HepG2 (cell line): ENCODE measurements around the gene SUMO1. TPM values are rescaled to one million over a fixed set of nuclear protein-coding genes. Genes with fewer than 3 reads are reported as not detected.

Source experiments
- PHF8 ChIP-seq: sonication (generic); formaldehyde crosslinking; IDR thresholded peaks from 2 replicates; pipeline ENCODE4 v1.5.0; 2020; ENCODE audit warnings: missing genetic modification reagents
- RBM39 ChIP-seq: fragments of 200-400 bp; formaldehyde crosslinking; IDR thresholded peaks from one replicate; pipeline ENCODE4 v1.6.1; 2018; ENCODE audit warnings: antibody characterized with exemption, mild to moderate bottlenecking, low read depth, low read length; ENCODE audit not compliant: poor library complexity, severe bottlenecking
- SMARCC2 ChIP-seq: fragments of 450-650 bp; IDR thresholded peaks from 2 replicates; pipeline ENCODE4 v1.6.1; 2017; ENCODE audit warnings: antibody characterized with exemption, mild to moderate bottlenecking
- SRSF4 ChIP-seq: fragments of 200-400 bp; formaldehyde crosslinking; IDR thresholded peaks from one replicate; pipeline ENCODE4 v1.6.1; 2018; ENCODE audit warnings: mild to moderate bottlenecking, low read depth, low read length, moderate library complexity; ENCODE audit not compliant: poor library complexity, severe bottlenecking
- ZC3H13 ChIP-seq: sonication (generic); formaldehyde crosslinking; IDR thresholded peaks from 2 replicates; pipeline ENCODE4 v1.8.1; 2023; ENCODE audit warnings: mild to moderate bottlenecking, missing genetic modification reagents, moderate library complexity
- ZNF383 ChIP-seq: sonication (generic); formaldehyde crosslinking; IDR thresholded peaks from 2 replicates; pipeline ENCODE4 v1.4.0; 2020; ENCODE audit warnings: missing genetic modification reagents, mild to moderate bottlenecking, borderline replicate concordance
- ZNF775 ChIP-seq: sonication (generic); formaldehyde crosslinking; IDR thresholded peaks from 2 replicates; pipeline ENCODE4 v1.4.0; 2020; ENCODE audit warnings: missing genetic modification reagents, mild to moderate bottlenecking, moderate library complexity, borderline replicate concordance
- polyA plus RNA-seq, 8 experiments: library from polyadenylated mRNA; depleted of rRNA in 3 of 8; stranded (reverse) in 7 of 8; unstranded in 1 of 8; fragments of >200 nt; fragmentation: Illumina TruSeq in 4 of 8; extraction: Trizol in 4 of 8; gene quantifications; 2 replicates each; pipeline versions ENCODE4 v1.2.1 to v1.2.3, GENCODE V29; 2011 to 2016; ENCODE audit warnings: low read depth in 4 of 8, missing spikeins in 1 of 8, mixed read lengths in 1 of 8; ENCODE audit not compliant: insufficient read depth in 1 of 8
- total RNA-seq, 5 experiments: library from RNA; depleted of rRNA; stranded (reverse); fragments of >200 nt; fragmentation: Illumina TruSeq; extraction: Trizol; gene quantifications; 2 replicates each; pipeline ENCODE4 v1.2.3, GENCODE V29; 2016; ENCODE audit warnings: low read depth in 1 of 5
- TF ChIP-seq, protein P1 (sequence below): sonication (generic); formaldehyde crosslinking; IDR thresholded peaks from 2 replicates; pipeline ENCODE4 v1.4.0; 2020; ENCODE audit warnings: missing genetic modification reagents, borderline replicate concordance
- TF ChIP-seq, protein P2 (sequence below): sonication (generic); formaldehyde crosslinking; IDR thresholded peaks from 2 replicates; pipeline ENCODE4 v1.5.0; 2020; ENCODE audit warnings: mild to moderate bottlenecking, missing genetic modification reagents, moderate library complexity
- TF ChIP-seq, protein P3 (sequence below): sonication (generic); formaldehyde crosslinking; IDR thresholded peaks from 2 replicates; pipeline ENCODE4 v1.9.0; 2021; ENCODE audit warnings: missing genetic modification reagents, mild to moderate bottlenecking, borderline replicate concordance
- TF ChIP-seq, protein P4 (sequence below): sonication (generic); formaldehyde crosslinking; IDR thresholded peaks from 2 replicates; pipeline ENCODE4 v1.4.0; 2020; ENCODE audit warnings: missing genetic modification reagents; ENCODE audit errors: not compliant biosample characterization
- TF ChIP-seq, protein P5 (sequence below): sonication (generic); formaldehyde crosslinking; IDR thresholded peaks from 2 replicates; pipeline ENCODE4 v1.4.0; 2020; ENCODE audit warnings: missing genetic modification reagents, borderline replicate concordance
- TF ChIP-seq, protein P6 (sequence below): sonication (generic); formaldehyde crosslinking; IDR thresholded peaks from 2 replicates; pipeline ENCODE4 v1.5.0; 2020; ENCODE audit warnings: missing genetic modification reagents

Gene SUMO1
- total and polyA plus RNA-seq, 2 of the 13 experiments (the other 11 are each of a cell fraction or from before 2014, with no cell fraction given): 101 to 173 TPM

DNA sequence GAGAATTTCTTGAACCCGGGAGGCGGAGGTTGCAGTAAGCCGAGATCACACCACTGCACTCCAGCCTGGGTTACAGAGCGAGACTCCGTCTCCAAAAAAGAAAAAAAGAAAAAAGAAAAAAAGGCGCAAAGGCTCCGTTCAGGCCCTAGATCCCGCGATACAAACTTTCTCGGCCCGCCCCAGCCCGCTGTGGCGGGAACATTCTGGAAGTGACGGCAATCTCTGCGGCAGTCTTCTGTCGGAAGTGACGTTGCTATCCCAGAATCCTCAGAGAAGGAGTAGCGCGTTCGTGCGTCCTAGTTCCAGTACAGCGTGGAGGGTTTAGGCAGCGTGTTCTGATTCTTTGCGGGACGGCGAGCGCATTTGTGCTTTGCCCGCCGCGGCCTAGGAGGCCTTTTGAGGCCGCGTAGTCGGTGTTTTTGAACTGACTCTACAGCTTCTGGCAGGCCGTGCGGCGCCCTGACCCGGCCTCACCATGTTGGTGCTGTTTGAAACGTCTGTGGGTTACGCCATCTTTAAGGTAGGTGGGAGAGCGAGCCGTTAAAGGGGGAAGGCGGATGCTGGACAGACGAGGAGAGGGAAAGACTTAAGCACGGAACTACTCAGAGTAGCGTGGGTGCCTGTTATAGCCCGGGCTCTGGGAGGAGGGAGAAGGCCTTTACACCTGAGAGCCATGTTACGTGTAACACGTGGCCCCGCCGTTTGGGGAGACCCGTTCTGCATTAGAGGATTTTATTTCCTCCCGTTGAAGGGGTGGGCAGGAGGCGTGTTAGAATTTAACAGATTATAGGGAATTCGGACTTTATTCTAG lies 27.3 kb upstream of the SUMO1 start, which contains the start of gene NOP58 (continued):
- TF ChIP-seq, protein P1, sequence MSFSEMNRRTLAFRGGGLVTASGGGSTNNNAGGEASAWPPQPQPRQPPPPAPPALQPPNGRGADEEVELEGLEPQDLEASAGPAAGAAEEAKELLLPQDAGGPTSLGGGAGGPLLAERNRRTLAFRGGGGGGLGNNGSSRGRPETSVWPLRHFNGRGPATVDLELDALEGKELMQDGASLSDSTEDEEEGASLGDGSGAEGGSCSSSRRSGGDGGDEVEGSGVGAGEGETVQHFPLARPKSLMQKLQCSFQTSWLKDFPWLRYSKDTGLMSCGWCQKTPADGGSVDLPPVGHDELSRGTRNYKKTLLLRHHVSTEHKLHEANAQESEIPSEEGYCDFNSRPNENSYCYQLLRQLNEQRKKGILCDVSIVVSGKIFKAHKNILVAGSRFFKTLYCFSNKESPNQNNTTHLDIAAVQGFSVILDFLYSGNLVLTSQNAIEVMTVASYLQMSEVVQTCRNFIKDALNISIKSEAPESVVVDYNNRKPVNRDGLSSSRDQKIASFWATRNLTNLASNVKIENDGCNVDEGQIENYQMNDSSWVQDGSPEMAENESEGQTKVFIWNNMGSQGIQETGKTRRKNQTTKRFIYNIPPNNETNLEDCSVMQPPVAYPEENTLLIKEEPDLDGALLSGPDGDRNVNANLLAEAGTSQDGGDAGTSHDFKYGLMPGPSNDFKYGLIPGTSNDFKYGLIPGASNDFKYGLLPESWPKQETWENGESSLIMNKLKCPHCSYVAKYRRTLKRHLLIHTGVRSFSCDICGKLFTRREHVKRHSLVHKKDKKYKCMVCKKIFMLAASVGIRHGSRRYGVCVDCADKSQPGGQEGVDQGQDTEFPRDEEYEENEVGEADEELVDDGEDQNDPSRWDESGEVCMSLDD (CRISPR knock-in tag): no peak; the same call in 1 of the 2 replicates
- TF ChIP-seq, protein P2, sequence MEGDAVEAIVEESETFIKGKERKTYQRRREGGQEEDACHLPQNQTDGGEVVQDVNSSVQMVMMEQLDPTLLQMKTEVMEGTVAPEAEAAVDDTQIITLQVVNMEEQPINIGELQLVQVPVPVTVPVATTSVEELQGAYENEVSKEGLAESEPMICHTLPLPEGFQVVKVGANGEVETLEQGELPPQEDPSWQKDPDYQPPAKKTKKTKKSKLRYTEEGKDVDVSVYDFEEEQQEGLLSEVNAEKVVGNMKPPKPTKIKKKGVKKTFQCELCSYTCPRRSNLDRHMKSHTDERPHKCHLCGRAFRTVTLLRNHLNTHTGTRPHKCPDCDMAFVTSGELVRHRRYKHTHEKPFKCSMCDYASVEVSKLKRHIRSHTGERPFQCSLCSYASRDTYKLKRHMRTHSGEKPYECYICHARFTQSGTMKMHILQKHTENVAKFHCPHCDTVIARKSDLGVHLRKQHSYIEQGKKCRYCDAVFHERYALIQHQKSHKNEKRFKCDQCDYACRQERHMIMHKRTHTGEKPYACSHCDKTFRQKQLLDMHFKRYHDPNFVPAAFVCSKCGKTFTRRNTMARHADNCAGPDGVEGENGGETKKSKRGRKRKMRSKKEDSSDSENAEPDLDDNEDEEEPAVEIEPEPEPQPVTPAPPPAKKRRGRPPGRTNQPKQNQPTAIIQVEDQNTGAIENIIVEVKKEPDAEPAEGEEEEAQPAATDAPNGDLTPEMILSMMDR: 0 out of 2 replicates have a peak, but pooled peaks have one; percentile 5
- peak; percentile 98 for TF ChIP-seq PHF8 (CRISPR knock-in tag)
- TF ChIP-seq, protein P3, sequence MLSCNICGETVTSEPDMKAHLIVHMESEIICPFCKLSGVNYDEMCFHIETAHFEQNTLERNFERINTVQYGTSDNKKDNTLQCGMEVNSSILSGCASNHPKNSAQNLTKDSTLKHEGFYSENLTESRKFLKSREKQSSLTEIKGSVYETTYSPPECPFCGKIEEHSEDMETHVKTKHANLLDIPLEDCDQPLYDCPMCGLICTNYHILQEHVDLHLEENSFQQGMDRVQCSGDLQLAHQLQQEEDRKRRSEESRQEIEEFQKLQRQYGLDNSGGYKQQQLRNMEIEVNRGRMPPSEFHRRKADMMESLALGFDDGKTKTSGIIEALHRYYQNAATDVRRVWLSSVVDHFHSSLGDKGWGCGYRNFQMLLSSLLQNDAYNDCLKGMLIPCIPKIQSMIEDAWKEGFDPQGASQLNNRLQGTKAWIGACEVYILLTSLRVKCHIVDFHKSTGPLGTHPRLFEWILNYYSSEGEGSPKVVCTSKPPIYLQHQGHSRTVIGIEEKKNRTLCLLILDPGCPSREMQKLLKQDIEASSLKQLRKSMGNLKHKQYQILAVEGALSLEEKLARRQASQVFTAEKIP: no peak
- TF ChIP-seq ZC3H13 (CRISPR knock-in tag): peak; percentile 86; the same call in 1 of the 2 replicates
- TF ChIP-seq ZNF383 (CRISPR knock-in tag): no peak
- TF ChIP-seq, protein P4, sequence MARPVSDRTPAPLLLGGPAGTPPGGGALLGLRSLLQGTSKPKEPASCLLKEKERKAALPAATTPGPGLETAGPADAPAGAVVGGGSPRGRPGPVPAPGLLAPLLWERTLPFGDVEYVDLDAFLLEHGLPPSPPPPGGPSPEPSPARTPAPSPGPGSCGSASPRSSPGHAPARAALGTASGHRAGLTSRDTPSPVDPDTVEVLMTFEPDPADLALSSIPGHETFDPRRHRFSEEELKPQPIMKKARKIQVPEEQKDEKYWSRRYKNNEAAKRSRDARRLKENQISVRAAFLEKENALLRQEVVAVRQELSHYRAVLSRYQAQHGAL: no peak
- TF ChIP-seq SRSF4: no peak
- TF ChIP-seq ZNF775: 0 out of 2 replicates have a peak, but pooled peaks have one; percentile 74
- TF ChIP-seq, protein P5, sequence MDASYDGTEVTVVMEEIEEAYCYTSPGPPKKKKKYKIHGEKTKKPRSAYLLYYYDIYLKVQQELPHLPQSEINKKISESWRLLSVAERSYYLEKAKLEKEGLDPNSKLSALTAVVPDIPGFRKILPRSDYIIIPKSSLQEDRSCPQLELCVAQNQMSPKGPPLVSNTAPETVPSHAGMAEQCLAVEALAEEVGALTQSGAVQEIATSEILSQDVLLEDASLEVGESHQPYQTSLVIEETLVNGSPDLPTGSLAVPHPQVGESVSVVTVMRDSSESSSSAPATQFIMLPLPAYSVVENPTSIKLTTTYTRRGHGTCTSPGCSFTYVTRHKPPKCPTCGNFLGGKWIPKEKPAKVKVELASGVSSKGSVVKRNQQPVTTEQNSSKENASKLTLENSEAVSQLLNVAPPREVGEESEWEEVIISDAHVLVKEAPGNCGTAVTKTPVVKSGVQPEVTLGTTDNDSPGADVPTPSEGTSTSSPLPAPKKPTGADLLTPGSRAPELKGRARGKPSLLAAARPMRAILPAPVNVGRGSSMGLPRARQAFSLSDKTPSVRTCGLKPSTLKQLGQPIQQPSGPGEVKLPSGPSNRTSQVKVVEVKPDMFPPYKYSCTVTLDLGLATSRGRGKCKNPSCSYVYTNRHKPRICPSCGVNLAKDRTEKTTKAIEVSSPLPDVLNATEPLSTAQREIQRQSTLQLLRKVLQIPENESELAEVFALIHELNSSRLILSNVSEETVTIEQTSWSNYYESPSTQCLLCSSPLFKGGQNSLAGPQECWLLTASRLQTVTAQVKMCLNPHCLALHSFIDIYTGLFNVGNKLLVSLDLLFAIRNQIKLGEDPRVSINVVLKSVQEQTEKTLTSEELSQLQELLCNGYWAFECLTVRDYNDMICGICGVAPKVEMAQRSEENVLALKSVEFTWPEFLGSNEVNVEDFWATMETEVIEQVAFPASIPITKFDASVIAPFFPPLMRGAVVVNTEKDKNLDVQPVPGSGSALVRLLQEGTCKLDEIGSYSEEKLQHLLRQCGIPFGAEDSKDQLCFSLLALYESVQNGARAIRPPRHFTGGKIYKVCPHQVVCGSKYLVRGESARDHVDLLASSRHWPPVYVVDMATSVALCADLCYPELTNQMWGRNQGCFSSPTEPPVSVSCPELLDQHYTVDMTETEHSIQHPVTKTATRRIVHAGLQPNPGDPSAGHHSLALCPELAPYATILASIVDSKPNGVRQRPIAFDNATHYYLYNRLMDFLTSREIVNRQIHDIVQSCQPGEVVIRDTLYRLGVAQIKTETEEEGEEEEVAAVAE (CRISPR knock-in tag): peak; percentile 75; the same call in 1 of the 2 replicates
- TF ChIP-seq, protein P6, sequence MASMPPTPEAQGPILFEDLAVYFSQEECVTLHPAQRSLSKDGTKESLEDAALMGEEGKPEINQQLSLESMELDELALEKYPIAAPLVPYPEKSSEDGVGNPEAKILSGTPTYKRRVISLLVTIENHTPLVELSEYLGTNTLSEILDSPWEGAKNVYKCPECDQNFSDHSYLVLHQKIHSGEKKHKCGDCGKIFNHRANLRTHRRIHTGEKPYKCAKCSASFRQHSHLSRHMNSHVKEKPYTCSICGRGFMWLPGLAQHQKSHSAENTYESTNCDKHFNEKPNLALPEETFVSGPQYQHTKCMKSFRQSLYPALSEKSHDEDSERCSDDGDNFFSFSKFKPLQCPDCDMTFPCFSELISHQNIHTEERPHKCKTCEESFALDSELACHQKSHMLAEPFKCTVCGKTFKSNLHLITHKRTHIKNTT: no peak
- no peak for TF ChIP-seq SMARCC2
- TF ChIP-seq RBM39: peak; percentile 82
